Measurements from ENCODE around the gene IQCK. TPM values are rescaled to one million over a fixed set of nuclear protein-coding genes. Genes with fewer than 3 reads are reported as not detected.

Gene IQCK
- total RNA-seq, 2 experiments from 2014 or later, result 3.3 to 4.0 TPM

GRCh38 chr16:19835968-19836421, 117.9 kb downstream of the IQCK start:
- no peaks in the 10 kb centered on the region for H3K27me3 Mint-ChIP-seq
- H3K4me3 Mint-ChIP-seq, result no peak overlapping the region
- no peak overlapping the region for H3K27ac Mint-ChIP-seq
- no peaks in the 10 kb centered on the region for H3K4me1 Mint-ChIP-seq
- no peaks in the 10 kb centered on the region for H3K36me3 Mint-ChIP-seq
- DNase-seq, result no peak
- no peaks in the 10 kb centered on the region for H3K9me3 Mint-ChIP-seq

- no peaks in the 10 kb centered on the region for H3K4me1 Mint-ChIP-seq
- no peaks in the 10 kb centered on the region for H3K27me3 Mint-ChIP-seq
- no peaks in the 10 kb centered on the region for H3K36me3 Mint-ChIP-seq
- H3K27ac Mint-ChIP-seq, result no peak overlapping the region
- no peaks in the 10 kb centered on the region for H3K9me3 Mint-ChIP-seq
- no peak overlapping the region for H3K4me3 Mint-ChIP-seq
- DNase-seq, result no peak
Observed at GRCh38 chr16:19837331-19837980, 119.4 kb downstream of the IQCK start.

DNA sequence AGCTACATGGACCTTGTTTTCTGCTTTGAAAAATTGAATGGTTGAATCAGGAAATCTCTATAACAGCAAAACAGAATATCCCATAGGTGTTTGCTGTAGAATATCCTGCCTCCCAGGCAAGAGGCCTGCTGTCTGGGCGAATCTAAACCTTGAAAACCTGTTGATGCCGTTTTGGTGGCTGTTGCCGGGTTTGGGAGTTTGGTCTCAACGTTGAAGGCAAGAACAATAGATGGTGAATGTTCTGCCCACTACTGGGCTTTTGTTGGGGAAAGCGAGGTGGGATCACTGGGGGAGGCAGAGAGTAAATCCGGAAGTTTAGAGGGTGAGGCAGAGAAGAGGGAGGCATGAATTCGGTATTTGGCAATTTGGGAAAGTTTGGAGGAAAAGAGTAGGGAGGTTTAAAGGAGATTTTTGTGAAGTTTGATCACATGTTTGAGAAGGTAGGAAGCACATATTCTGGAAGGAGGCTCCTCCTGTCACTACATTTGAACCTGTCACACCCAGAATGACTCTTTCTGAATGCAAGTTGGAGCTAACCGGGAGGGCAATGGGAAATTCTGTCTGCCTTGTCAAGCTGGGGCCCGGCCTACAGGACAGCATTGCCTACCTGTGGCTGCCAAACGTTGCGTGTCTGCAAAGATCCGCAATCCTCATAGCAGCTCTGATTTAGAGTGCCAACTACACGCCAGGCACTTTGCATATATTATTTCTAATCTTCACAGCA, 120.1 kb downstream of the IQCK start:
- H3K9me3 Mint-ChIP-seq, result no peaks in the 10 kb centered on the region
- H3K27ac Mint-ChIP-seq, result no peak overlapping the region
- H3K4me3 Mint-ChIP-seq, result no peak overlapping the region
- no peak for DNase-seq
- no peaks in the 10 kb centered on the region for H3K27me3 Mint-ChIP-seq
- H3K4me1 Mint-ChIP-seq, result no peaks in the 10 kb centered on the region
- no peaks in the 10 kb centered on the region for H3K36me3 Mint-ChIP-seq

DNA sequence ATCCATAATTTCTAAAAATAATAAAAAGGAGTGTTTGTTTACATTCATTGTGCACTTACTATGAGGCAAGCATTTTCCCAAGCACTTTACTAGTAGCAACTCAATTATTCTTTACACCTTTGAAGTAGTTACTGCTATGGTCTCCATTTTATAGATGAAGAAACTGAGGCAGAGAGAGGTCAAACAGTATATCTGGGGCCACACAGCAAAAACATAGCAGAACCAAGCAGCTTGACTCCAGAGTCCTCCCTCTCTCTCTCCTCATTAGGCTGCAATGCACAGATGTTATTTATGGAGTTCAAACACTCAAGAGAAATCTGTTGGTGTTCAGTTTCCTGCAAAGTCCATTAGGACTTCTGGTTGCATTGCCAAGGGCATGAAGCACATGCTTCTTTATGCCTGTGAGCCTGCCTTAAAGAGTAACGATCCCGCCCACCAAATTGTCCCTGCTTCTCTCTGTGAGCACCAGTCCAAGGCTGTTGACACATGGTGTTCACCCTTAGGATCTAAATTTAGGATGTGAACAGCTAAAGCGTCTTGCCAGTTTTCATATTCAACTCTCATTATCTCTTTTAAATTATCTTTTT, 122.5 kb downstream of the IQCK start:
- DNase-seq, result no peak
- Mint-ChIP-seq H3K4me3 (no peak overlapping the region), H3K4me1 (no peaks in the 10 kb centered on the region), H3K27ac (no peak overlapping the region), H3K36me3 (no peaks in the 10 kb centered on the region), H3K9me3 (no peaks in the 10 kb centered on the region), H3K27me3 (no peaks in the 10 kb centered on the region)

DNA sequence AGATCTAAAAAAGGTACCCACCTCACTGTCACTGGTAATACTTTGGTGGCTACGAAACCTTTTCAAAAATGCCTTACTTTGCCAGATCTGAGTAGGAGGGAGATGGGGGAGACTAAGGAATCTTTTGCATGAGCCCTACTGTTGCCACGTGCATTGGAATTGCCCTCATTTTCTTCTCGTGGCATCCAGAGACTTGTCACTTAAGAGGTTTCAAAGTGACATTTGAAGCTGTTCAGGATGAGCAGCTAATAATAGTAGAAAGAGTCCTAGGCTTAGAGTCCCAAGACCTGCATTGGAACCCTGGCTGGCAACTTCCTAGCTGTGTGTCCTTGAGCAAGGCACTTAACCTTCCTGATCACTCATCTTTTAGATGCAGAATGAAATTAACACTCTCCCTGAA, 123.1 kb downstream of the IQCK start:
- Mint-ChIP-seq H3K27me3 (no peaks in the 10 kb centered on the region), H3K4me3 (no peak overlapping the region), H3K27ac (no peak overlapping the region), H3K36me3 (no peaks in the 10 kb centered on the region), H3K4me1 (no peaks in the 10 kb centered on the region), H3K9me3 (no peaks in the 10 kb centered on the region)
- no peak for DNase-seq

GRCh38 chr16:19842426-19843157, 124.5 kb downstream of the IQCK start:
- no peak overlapping the region for H3K4me3 Mint-ChIP-seq
- no peak for DNase-seq
- H3K27me3 Mint-ChIP-seq, result no peaks in the 10 kb centered on the region
- no peaks in the 10 kb centered on the region for H3K9me3 Mint-ChIP-seq
- no peaks in the 10 kb centered on the region for H3K36me3 Mint-ChIP-seq
- H3K4me1 Mint-ChIP-seq, result no peaks in the 10 kb centered on the region
- H3K27ac Mint-ChIP-seq, result no peak overlapping the region

GRCh38 chr16:19843371-19843770, 125.3 kb downstream of the IQCK start:
- no peak overlapping the region for H3K27ac Mint-ChIP-seq
- H3K36me3 Mint-ChIP-seq, result no peaks in the 10 kb centered on the region
- H3K4me3 Mint-ChIP-seq, result no peak overlapping the region
- H3K4me1 Mint-ChIP-seq, result no peaks in the 10 kb centered on the region
- DNase-seq, result no peak
- no peaks in the 10 kb centered on the region for H3K9me3 Mint-ChIP-seq
- no peaks in the 10 kb centered on the region for H3K27me3 Mint-ChIP-seq

GRCh38 chr16:19844945-19845641, 127.0 kb downstream of the IQCK start:
- Mint-ChIP-seq H3K27me3 (no peaks in the 10 kb centered on the region), H3K36me3 (no peaks in the 10 kb centered on the region), H3K4me1 (no peaks in the 10 kb centered on the region), H3K4me3 (no peak overlapping the region), H3K27ac (no peak overlapping the region), H3K9me3 (no peaks in the 10 kb centered on the region)
- no peak for DNase-seq

DNA sequence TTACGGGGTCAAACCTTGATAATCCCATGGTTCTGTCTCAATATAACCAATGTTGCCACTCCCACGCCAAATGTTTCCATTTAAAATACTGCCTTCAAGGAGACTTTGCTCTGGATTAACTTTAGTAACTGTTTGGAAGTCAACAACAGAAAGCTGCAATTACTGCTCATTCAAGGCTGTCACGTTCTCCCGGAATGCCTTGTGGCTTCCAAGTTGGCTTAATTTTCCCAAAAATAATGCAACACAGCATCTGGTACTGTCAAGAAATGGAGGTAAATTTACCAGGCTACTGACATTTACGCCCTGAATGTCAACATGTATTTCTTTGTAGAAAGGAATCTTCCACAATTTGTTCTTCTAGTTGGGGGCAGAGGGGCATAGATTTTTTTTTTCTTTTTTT, 128.4 kb downstream of the IQCK start:
- DNase-seq, result no peak
- Mint-ChIP-seq H3K9me3 (no peaks in the 10 kb centered on the region), H3K4me3 (no peak overlapping the region), H3K27ac (no peak overlapping the region), H3K4me1 (no peaks in the 10 kb centered on the region), H3K36me3 (no peaks in the 10 kb centered on the region), H3K27me3 (no peaks in the 10 kb centered on the region)

- Mint-ChIP-seq H3K9me3 (no peaks in the 10 kb centered on the region), H3K4me1 (no peaks in the 10 kb centered on the region), H3K27ac (no peak overlapping the region), H3K36me3 (no peaks in the 10 kb centered on the region), H3K27me3 (no peaks in the 10 kb centered on the region), H3K4me3 (no peak overlapping the region)
- no peak for DNase-seq
Observed at GRCh38 chr16:19848756-19849155, 130.7 kb downstream of the IQCK start.

DNA sequence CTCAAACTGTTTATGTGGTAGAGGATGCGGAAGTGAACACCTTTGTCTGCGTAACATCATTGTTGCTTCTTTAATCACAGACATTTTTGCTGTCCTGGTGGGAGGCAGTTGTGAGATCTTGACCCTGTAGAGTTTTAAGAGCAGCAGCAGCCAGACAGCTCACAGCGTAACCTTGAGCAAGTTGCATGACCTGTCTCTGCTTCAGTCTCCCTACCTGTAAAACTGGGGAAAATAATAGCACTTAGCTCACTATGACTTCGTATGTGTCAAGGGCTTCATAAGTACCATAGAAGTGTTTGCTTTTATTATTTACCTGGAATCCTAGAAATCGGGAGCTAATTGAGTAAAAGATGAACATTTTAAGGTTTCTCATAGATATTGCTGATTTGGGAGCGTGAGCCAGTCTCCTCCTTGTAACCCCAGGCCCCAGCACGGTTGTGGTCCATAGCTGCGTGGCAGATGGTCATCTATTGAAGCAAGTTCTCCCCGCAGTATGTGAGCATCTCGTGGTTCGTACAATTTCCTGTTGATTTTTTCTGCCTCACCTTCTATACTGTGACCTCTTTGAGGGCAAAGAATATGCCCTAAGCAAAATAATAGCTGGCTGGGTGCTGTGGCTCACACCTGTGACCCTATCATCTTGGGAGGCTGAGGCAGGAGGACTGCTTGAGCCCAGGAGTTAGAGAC, 132.2 kb downstream of the IQCK start:
- H3K9me3 Mint-ChIP-seq, result no peaks in the 10 kb centered on the region
- no peak overlapping the region for H3K27ac Mint-ChIP-seq
- no peak overlapping the region for H3K4me3 Mint-ChIP-seq
- H3K36me3 Mint-ChIP-seq, result no peaks in the 10 kb centered on the region
- H3K4me1 Mint-ChIP-seq, result no peaks in the 10 kb centered on the region
- DNase-seq, result no peak
- H3K27me3 Mint-ChIP-seq, result no peaks in the 10 kb centered on the region

DNA sequence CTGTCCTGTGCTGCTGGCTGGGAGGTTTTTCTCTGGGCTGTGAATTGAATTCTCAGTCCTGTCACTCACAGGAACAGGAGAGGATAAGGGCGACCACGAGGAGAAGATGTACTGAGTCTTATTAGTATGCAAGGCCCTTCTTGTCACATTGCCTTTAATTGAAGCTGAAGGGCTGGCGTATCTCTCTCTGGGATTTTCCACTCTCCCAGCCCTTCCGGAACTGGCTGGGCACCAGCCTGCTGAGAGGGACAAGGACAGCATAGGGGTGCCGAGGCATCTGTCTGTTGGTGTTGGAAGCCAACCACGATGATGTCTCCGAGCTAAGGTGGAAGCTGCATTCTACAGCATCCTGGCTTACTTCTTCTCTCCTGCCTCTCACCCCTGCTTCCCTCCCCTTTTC, 133.4 kb downstream of the IQCK start:
- H3K27ac Mint-ChIP-seq, result no peak overlapping the region
- no peaks in the 10 kb centered on the region for H3K36me3 Mint-ChIP-seq
- no peaks in the 10 kb centered on the region for H3K4me1 Mint-ChIP-seq
- DNase-seq, result no peak
- H3K9me3 Mint-ChIP-seq, result no peaks in the 10 kb centered on the region
- no peaks in the 10 kb centered on the region for H3K27me3 Mint-ChIP-seq
- no peak overlapping the region for H3K4me3 Mint-ChIP-seq

DNA sequence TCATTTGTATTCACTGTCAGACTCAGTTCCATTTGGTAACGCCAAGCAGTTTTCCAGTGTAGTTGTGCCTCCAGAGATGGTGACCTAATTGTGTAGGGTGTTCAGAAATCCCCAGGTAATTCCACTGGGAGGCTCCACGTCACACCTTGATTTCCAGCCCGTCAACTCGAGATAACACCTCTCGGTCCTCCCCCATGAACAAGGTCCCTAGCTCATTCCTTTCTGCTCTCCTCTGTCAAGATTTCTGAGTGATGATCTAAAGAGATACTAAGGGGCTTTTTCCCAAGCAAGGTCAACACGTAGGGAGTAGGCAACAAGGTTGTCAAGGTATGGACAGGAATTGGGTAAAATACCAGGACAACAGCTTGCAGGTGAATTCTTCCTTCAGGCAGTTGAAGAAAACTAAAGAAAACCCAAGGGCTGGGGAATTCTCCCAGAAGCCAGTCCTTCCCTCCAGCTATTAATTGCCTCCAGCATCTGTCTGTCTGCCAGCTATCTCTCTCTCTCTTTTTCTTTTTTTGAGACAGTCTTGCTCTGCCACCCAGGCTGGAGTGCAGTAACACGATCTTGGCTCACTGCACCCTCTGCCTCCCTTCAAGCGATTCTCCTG, 135.2 kb downstream of the IQCK start:
- Mint-ChIP-seq H3K27ac (no peak overlapping the region), H3K27me3 (no peaks in the 10 kb centered on the region), H3K4me1 (no peaks in the 10 kb centered on the region), H3K4me3 (no peak overlapping the region), H3K36me3 (no peaks in the 10 kb centered on the region), H3K9me3 (no peaks in the 10 kb centered on the region)
- DNase-seq, result no peak

Measured in activated naive CD8-positive, alpha-beta T cell treated with anti-CD3 and anti-CD28 coated beads for 36 hours (primary cell).